SK-N-SH treated with all-trans-retinoic acid at 6 μM for 48 hours (cell line): ENCODE measurements around the gene PACS1.

Source experiments
- ATAC-seq: fragments of 200-7000 bp; cut with Tn5 transposase; 3 replicates; pipeline ENCODE4 v1.9.1; 2020; ENCODE audit warnings: mild to moderate bottlenecking, moderate library complexity
- ARNTL ChIP-seq: fragments of 450-650 bp; formaldehyde crosslinking; IDR thresholded peaks from 2 replicates; pipeline ENCODE4 v1.5.0; 2020; ENCODE audit warnings: low read depth, mild to moderate bottlenecking, moderate library complexity, borderline replicate concordance
- CREB5 ChIP-seq: fragments of 250-450 bp; sonication (Bioruptor Pico); IDR thresholded peaks from 2 replicates; pipeline ENCODE4 v1.5.1; 2020; ENCODE audit warnings: low read depth, mild to moderate bottlenecking, moderate library complexity
- ESRRG ChIP-seq: fragments of 250-450 bp; sonication (Bioruptor Pico); IDR thresholded peaks from 2 replicates; pipeline ENCODE4 v1.6.1; 2021; ENCODE audit warnings: mild to moderate bottlenecking
- ISL1 ChIP-seq: fragments of 250-450 bp; sonication (Bioruptor Pico); IDR thresholded peaks from 2 replicates; pipeline ENCODE4 v2.1.2; 2022; ENCODE audit warnings: mild to moderate bottlenecking, moderate library complexity
- OSR1 ChIP-seq: fragments of 250-450 bp; sonication (Bioruptor Pico); IDR thresholded peaks from 2 replicates; pipeline ENCODE4 v1.8.0; 2022; ENCODE audit warnings: moderate library complexity, mild to moderate bottlenecking, inconsistent platforms
- POU6F1 ChIP-seq: fragments of 250-450 bp; sonication (Bioruptor Pico); IDR thresholded peaks from 2 replicates; pipeline ENCODE4 v1.8.0; 2021; ENCODE audit warnings: low read depth, mild to moderate bottlenecking, moderate library complexity, borderline replicate concordance
- PPARA ChIP-seq: fragments of 250-450 bp; sonication (Bioruptor Pico); IDR thresholded peaks from 2 replicates; pipeline ENCODE4 v1.5.0; 2020; ENCODE audit warnings: mild to moderate bottlenecking, borderline replicate concordance
- SNAI2 ChIP-seq: fragments of 250-450 bp; sonication (Bioruptor Pico); IDR thresholded peaks from 2 replicates; pipeline ENCODE4 v1.5.0; 2020; ENCODE audit warnings: mild to moderate bottlenecking, moderate library complexity
- TOX ChIP-seq: fragments of 250-450 bp; sonication (Bioruptor Pico); IDR thresholded peaks from 2 replicates; pipeline ENCODE4 v1.8.0; 2021; ENCODE audit warnings: mild to moderate bottlenecking, moderate library complexity, borderline replicate concordance
- ZC3H10 ChIP-seq: fragments of 250-450 bp; sonication (Bioruptor Pico); IDR thresholded peaks from 2 replicates; pipeline ENCODE4 v1.5.1; 2021; ENCODE audit warnings: mild to moderate bottlenecking, moderate library complexity
- ZFP3 ChIP-seq: fragments of 250-450 bp; sonication (Bioruptor Pico); IDR thresholded peaks from 2 replicates; pipeline ENCODE4 v1.5.0; 2020; ENCODE audit warnings: mild to moderate bottlenecking, moderate library complexity
- ZFP30 ChIP-seq: fragments of 450-650 bp; formaldehyde crosslinking; IDR thresholded peaks from 2 replicates; pipeline ENCODE4 v1.5.0; 2022; ENCODE audit warnings: mild to moderate bottlenecking, moderate library complexity
- ZNF565 ChIP-seq: fragments of 450-650 bp; formaldehyde crosslinking; conservative IDR thresholded peaks from 2 replicates; pipeline ENCODE4 v1.5.0; 2020; ENCODE audit warnings: low read depth, mild to moderate bottlenecking, moderate library complexity
- ZNF70 ChIP-seq: fragments of 450-650 bp; formaldehyde crosslinking; IDR thresholded peaks from 2 replicates; pipeline ENCODE4 v1.5.0; 2020; ENCODE audit warnings: mild to moderate bottlenecking, moderate library complexity
- ZNF8 ChIP-seq: fragments of 450-650 bp; formaldehyde crosslinking; IDR thresholded peaks from 2 replicates; pipeline ENCODE4 v1.5.0; 2020; ENCODE audit warnings: mild to moderate bottlenecking, moderate library complexity
- TF ChIP-seq, protein P1 (sequence below): fragments of 250-450 bp; sonication (Bioruptor Pico); IDR thresholded peaks from 2 replicates; pipeline ENCODE4 v1.5.1; 2021; ENCODE audit warnings: mild to moderate bottlenecking, moderate library complexity
- TF ChIP-seq, protein P2 (sequence below): fragments of 250-450 bp; sonication (Bioruptor Pico); IDR thresholded peaks from 2 replicates; pipeline ENCODE4 v1.5.0; 2020; ENCODE audit warnings: mild to moderate bottlenecking, moderate library complexity

PACS1 gene

GRCh38 chr11:66261578-66261977 lies 191.5 kb downstream of the PACS1 start:
- no peak for ATAC-seq
- no peak for TF ChIP-seq ZFP3 (CRISPR knock-in tag)
- TF ChIP-seq, all 23 proteins: peak for 0

- TF ChIP-seq OSR1 (CRISPR knock-in tag) (no peak), ZNF8 (no peak), PPARA (no peak), SNAI2 (CRISPR knock-in tag) (no peak), ARNTL (CRISPR knock-in tag) (no peak), ESRRG (no peak), ZNF565 (CRISPR knock-in tag) (no peak), TOX (CRISPR knock-in tag) (no peak), ZC3H10 (CRISPR knock-in tag) (no peak), ISL1 (CRISPR knock-in tag) (no peak), ZNF70 (CRISPR knock-in tag) (no peak), ZFP30 (no peak), POU6F1 (CRISPR knock-in tag) (no peak), CREB5 (CRISPR knock-in tag) (no peak), ZFP3 (CRISPR knock-in tag) (no peak)
- TF ChIP-seq, protein P1, sequence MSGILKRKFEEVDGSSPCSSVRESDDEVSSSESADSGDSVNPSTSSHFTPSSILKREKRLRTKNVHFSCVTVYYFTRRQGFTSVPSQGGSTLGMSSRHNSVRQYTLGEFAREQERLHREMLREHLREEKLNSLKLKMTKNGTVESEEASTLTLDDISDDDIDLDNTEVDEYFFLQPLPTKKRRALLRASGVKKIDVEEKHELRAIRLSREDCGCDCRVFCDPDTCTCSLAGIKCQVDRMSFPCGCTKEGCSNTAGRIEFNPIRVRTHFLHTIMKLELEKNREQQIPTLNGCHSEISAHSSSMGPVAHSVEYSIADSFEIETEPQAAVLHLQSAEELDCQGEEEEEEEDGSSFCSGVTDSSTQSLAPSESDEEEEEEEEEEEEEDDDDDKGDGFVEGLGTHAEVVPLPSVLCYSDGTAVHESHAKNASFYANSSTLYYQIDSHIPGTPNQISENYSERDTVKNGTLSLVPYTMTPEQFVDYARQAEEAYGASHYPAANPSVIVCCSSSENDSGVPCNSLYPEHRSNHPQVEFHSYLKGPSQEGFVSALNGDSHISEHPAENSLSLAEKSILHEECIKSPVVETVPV (CRISPR knock-in tag): no peak
- TF ChIP-seq, protein P2, sequence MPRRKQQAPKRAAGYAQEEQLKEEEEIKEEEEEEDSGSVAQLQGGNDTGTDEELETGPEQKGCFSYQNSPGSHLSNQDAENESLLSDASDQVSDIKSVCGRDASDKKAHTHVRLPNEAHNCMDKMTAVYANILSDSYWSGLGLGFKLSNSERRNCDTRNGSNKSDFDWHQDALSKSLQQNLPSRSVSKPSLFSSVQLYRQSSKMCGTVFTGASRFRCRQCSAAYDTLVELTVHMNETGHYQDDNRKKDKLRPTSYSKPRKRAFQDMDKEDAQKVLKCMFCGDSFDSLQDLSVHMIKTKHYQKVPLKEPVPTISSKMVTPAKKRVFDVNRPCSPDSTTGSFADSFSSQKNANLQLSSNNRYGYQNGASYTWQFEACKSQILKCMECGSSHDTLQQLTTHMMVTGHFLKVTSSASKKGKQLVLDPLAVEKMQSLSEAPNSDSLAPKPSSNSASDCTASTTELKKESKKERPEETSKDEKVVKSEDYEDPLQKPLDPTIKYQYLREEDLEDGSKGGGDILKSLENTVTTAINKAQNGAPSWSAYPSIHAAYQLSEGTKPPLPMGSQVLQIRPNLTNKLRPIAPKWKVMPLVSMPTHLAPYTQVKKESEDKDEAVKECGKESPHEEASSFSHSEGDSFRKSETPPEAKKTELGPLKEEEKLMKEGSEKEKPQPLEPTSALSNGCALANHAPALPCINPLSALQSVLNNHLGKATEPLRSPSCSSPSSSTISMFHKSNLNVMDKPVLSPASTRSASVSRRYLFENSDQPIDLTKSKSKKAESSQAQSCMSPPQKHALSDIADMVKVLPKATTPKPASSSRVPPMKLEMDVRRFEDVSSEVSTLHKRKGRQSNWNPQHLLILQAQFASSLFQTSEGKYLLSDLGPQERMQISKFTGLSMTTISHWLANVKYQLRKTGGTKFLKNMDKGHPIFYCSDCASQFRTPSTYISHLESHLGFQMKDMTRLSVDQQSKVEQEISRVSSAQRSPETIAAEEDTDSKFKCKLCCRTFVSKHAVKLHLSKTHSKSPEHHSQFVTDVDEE: no peak
- TF ChIP-seq, all 23 proteins: peak for 0
- no peak for ATAC-seq
These were observed 192.1 kb downstream of the PACS1 start for GRCh38 chr11:66262191-66262590.

DNA sequence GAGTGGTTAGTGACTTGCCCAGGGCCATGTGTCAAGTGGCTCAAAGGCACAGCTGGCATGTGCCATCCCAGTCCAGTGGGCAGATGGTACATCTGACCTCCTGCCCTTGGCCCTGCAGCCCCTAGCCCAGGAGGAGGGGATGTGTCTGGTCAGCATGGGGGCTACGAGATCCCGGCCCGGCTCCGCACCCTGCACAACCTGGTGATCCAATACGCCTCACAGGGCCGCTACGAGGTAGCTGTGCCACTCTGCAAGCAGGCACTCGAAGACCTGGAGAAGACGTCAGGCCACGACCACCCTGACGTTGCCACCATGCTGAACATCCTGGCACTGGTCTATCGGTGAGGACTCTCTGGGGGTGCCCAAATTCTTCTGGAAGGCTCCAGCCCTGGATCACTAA lies 192.6 kb downstream of the PACS1 start:
- no peak for TF ChIP-seq ZNF565 (CRISPR knock-in tag)
- ATAC-seq: no peak

DNA sequence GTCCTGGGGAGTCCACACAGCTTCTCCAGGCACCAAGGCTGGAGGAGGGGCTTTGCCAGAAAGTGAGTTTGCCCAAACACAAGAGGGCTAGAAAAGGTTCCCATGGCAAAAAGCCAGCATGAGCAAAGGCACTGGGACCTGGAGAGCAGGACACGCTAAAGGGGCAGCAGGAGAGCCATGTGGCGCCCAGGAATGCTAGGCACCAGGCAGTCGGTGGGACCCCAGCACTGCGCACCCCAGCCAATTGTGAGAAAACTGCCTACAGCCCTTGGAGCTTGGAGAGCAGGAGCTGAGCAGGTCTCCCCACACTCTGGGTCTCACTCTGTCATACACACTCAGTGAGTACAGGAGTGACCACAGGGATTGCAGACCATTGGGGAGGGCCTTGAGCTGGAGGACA lies 193.2 kb downstream of the PACS1 start:
- no peak for TF ChIP-seq TOX (CRISPR knock-in tag)
- TF ChIP-seq POU6F1 (CRISPR knock-in tag): no peak
- no peak for TF ChIP-seq ZNF565 (CRISPR knock-in tag)
- TF ChIP-seq ZNF8: no peak
- no peak for ATAC-seq

DNA sequence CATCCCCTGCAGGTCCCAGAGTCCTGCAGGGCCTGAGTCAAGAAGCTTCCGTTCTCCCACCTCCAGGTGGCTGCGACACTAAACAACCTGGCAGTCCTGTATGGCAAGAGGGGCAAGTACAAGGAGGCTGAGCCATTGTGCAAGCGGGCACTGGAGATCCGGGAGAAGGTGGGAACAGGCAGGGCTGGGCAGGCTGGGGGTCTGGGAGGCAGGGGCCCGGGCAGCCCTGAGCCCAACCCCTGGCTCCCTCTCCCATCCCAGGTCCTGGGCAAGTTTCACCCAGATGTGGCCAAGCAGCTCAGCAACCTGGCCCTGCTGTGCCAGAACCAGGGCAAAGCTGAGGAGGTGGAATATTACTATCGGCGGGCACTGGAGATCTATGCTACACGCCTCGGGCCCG lies 193.7 kb downstream of the PACS1 start:
- no peak for ATAC-seq
- no peak for TF ChIP-seq ZFP3 (CRISPR knock-in tag)
